Measurements from ENCODE around the gene S100A9.

Gene S100A9

GRCh38 chr1:153350321-153350957 is 7.2 kb upstream of the S100A9 start:
- TF ChIP-seq FOXM1 (IDR thresholded peaks at IDR 0.05; ENCODE audit: borderline replicate concordance, low read depth) (no peak), YY1 (IDR thresholded peaks at IDR 0.05; ENCODE audit: low read depth) (no peak), ZBTB7A (IDR thresholded peaks at IDR 0.05; ENCODE audit: low read depth) (no peak), NFIC (IDR thresholded peaks at IDR 0.05) (no peak)

- no peak for TF ChIP-seq USF1 (IDR thresholded peaks at IDR 0.05)
- peak; percentile 84 for TF ChIP-seq RAD21 (IDR thresholded peaks at IDR 0.05; ENCODE audit: low read depth)
Observed at GRCh38 chr1:153352523-153352922, 5.1 kb upstream of the S100A9 start.

- no peak for TF ChIP-seq EGR1 (IDR thresholded peaks at IDR 0.05)
- TF ChIP-seq MAX (IDR thresholded peaks at IDR 0.05), result no peak
- TF ChIP-seq RAD21 (IDR thresholded peaks at IDR 0.05; ENCODE audit: low read depth), result peak; percentile 45
Observed at GRCh38 chr1:153353226-153353947, 4.3 kb upstream of the S100A9 start.

- TF ChIP-seq TAF1 (IDR thresholded peaks at IDR 0.05; ENCODE audit: low read depth), result no peak
- no peak for TF ChIP-seq MAX (IDR thresholded peaks at IDR 0.05)
- TF ChIP-seq REST (IDR thresholded peaks at IDR 0.05; ENCODE audit: low read depth), result no peak
- no peak for TF ChIP-seq USF1 (IDR thresholded peaks at IDR 0.05)
- TF ChIP-seq ZBTB7A (IDR thresholded peaks at IDR 0.05; ENCODE audit: low read depth), result no peak
- TF ChIP-seq EGR1 (IDR thresholded peaks at IDR 0.05), result no peak
- TF ChIP-seq TEAD4 (IDR thresholded peaks at IDR 0.05), result no peak
- no peak for TF ChIP-seq CEBPB (IDR thresholded peaks at IDR 0.05)
Observed at GRCh38 chr1:153354515-153355193, 3.0 kb upstream of the S100A9 start.

GRCh38 chr1:153355445-153356071 is 2.1 kb upstream of the S100A9 start:
- TF ChIP-seq RAD21 (IDR thresholded peaks at IDR 0.05; ENCODE audit: low read depth) (peak; percentile 77), EP300 (IDR thresholded peaks at IDR 0.05; ENCODE audit: borderline replicate concordance) (no peak), NFIC (IDR thresholded peaks at IDR 0.05) (no peak), TEAD4 (IDR thresholded peaks at IDR 0.05) (no peak), TCF12 (IDR thresholded peaks at IDR 0.05; ENCODE audit: low read depth) (no peak), YY1 (IDR thresholded peaks at IDR 0.05; ENCODE audit: low read depth) (no peak)

GRCh38 chr1:153356392-153357075 is 1.1 kb upstream of the S100A9 start:
- no peak for TF ChIP-seq NFIC (IDR thresholded peaks at IDR 0.05)
- no peak for TF ChIP-seq YY1 (IDR thresholded peaks at IDR 0.05; ENCODE audit: low read depth)
- no peak for TF ChIP-seq USF1 (IDR thresholded peaks at IDR 0.05)
- TF ChIP-seq REST (IDR thresholded peaks at IDR 0.05; ENCODE audit: low read depth), result no peak
- no peak for TF ChIP-seq MAX (IDR thresholded peaks at IDR 0.05)
- no peak for TF ChIP-seq CREB1 (IDR thresholded peaks at IDR 0.05; ENCODE audit: low read depth)
- no peak for TF ChIP-seq CEBPB (IDR thresholded peaks at IDR 0.05)
- TF ChIP-seq EP300 (IDR thresholded peaks at IDR 0.05; ENCODE audit: borderline replicate concordance), result no peak
- no peak for TF ChIP-seq EGR1 (IDR thresholded peaks at IDR 0.05)
- no peak for TF ChIP-seq TAF1 (IDR thresholded peaks at IDR 0.05; ENCODE audit: low read depth)
- TF ChIP-seq FOXM1 (IDR thresholded peaks at IDR 0.05; ENCODE audit: borderline replicate concordance, low read depth), result no peak
- no peak for TF ChIP-seq TEAD4 (IDR thresholded peaks at IDR 0.05)
- no peak for TF ChIP-seq RAD21 (IDR thresholded peaks at IDR 0.05; ENCODE audit: low read depth)
- no peak for TF ChIP-seq TCF12 (IDR thresholded peaks at IDR 0.05; ENCODE audit: low read depth)
- TF ChIP-seq ZBTB7A (IDR thresholded peaks at IDR 0.05; ENCODE audit: low read depth), result no peak
